Measurements from ENCODE around the gene PLXDC2. TPM values are rescaled to one million over a fixed set of nuclear protein-coding genes. Genes with fewer than 3 reads are reported as not detected.

The PLXDC2 gene
- polyA plus RNA-seq, 2 donors, result 11.9 to 13.0 TPM

DNA sequence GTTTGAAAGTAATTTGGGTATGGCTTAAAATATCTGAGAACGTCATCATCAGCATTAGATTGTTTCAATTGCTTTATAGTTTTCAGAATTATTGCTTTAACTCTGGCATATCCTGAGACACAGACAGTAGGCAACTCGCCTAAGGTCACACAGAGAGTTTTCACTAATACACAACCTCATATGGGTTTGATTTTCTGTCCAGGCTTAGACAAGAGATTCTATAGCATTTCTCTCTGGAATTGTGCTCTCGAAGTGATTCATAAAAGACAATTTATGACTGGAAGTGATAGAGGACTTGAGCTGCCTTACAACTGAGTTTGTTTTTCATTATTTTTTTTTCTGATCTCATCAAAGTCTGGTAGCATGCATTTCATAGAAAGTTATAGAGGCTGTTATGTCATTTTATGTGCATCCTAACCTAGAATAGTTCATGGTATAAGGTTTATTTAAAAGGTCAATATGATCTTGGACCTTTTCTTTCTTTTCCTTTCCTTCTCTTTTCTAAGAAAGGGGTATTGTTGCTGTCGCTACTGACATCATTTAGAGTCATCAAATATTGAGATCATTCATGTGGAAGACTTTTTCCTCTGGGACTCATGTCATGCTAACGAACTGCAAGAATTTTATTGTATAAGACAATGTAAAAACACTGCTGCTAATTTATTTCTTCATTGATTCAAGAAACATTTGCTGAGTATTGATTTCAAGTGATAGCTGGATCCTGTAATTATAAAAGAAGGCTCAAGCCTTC lies 278.2 kb downstream of the PLXDC2 start:
- no peak overlapping the region for H3K4me3 ChIP-seq (ENCODE audit: low read depth in 1 of 2, low read length in 2 of 2)
- peaks cover 0 to 2% of the 10 kb centered on the region in 2 donors for H3K4me1 ChIP-seq (ENCODE audit: control insufficient read depth in 2 of 2, insufficient read depth in 2 of 2, low read length in 1 of 2)
- no peak overlapping the region for H3K27ac ChIP-seq (ENCODE audit: low read depth in 2 of 2, low read length in 1 of 2)
- H3K9me3 ChIP-seq (ENCODE audit: control insufficient read depth in 2 of 2, insufficient read depth in 1 of 2, low read depth in 1 of 2, low read length in 1 of 2), result no peaks in the 10 kb centered on the region
- no peaks in the 10 kb centered on the region for H3K36me3 ChIP-seq (ENCODE audit: control insufficient read depth in 2 of 2, insufficient read depth in 2 of 2, low read length in 1 of 2)
- H3K27me3 ChIP-seq (ENCODE audit: control insufficient read depth in 1 of 2, insufficient read depth in 2 of 2, low read length in 2 of 2), result no peaks in the 10 kb centered on the region
- 75 to 80% methylated on average over 5 of the region's 5 CpGs for WGBS, 2 donors

DNA sequence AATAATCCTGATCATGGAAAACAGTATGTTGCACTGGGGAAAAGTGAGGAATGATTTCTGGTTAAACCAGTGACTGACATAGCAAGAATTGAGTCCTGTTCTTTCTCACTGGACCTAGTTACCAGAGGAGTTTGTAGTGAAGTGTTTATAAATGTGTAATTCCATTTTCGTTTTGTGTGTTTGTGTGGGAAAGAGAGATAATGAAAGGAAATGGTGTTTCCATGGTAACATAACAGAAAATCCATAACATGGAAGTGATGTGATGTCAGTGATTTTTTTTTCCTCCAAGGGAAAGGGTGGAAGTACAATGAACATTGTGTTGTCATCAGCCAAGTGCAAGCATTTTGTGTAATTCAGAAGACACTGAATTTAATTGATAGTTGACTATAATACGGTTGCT lies 283.9 kb downstream of the PLXDC2 start:
- no peaks in the 10 kb centered on the region for H3K27me3 ChIP-seq (ENCODE audit: control insufficient read depth in 1 of 2, insufficient read depth in 2 of 2, low read length in 2 of 2)
- no peaks in the 10 kb centered on the region for H3K4me1 ChIP-seq (ENCODE audit: control insufficient read depth in 2 of 2, insufficient read depth in 2 of 2, low read length in 1 of 2)
- no peaks in the 10 kb centered on the region for H3K9me3 ChIP-seq (ENCODE audit: control insufficient read depth in 2 of 2, insufficient read depth in 1 of 2, low read depth in 1 of 2, low read length in 1 of 2)
- WGBS, 2 donors, result 20 to 24% methylated on average over 2 of the region's 2 CpGs
- H3K27ac ChIP-seq (ENCODE audit: low read depth in 2 of 2, low read length in 1 of 2), result no peak overlapping the region
- H3K4me3 ChIP-seq (ENCODE audit: low read depth in 1 of 2, low read length in 2 of 2), result no peak overlapping the region
- H3K36me3 ChIP-seq (ENCODE audit: control insufficient read depth in 2 of 2, insufficient read depth in 2 of 2, low read length in 1 of 2), result no peaks in the 10 kb centered on the region

DNA sequence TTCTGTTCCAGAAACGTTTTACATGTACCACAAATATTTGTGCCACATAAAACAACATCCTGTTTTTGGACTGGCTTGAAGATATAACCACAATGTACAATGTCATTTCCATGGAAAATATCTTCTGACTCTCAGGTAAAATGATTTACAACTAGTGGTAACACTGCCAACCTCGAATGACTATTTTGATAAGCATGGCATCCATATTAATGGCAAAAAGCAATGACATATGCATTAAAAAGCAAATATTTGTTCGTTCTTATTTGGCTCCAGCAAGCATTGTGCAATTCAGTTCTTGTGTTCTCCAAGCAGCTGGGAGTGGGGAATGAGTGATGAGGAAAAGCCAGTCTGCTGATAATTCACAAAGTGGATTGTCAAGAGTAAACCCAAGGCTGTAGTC lies 289.0 kb downstream of the PLXDC2 start:
- Histone ChIP-seq H3K27ac (ENCODE audit: low read depth in 2 of 2, low read length in 1 of 2) (peak overlapping the region in 1 of 2 donors; percentile 13), H3K4me1 (ENCODE audit: control insufficient read depth in 2 of 2, insufficient read depth in 2 of 2, low read length in 1 of 2) (no peaks in the 10 kb centered on the region), H3K9me3 (ENCODE audit: control insufficient read depth in 2 of 2, insufficient read depth in 1 of 2, low read depth in 1 of 2, low read length in 1 of 2) (no peaks in the 10 kb centered on the region), H3K4me3 (ENCODE audit: low read depth in 1 of 2, low read length in 2 of 2) (no peak overlapping the region), H3K36me3 (ENCODE audit: control insufficient read depth in 2 of 2, insufficient read depth in 2 of 2, low read length in 1 of 2) (no peaks in the 10 kb centered on the region), H3K27me3 (ENCODE audit: control insufficient read depth in 1 of 2, insufficient read depth in 2 of 2, low read length in 2 of 2) (no peaks in the 10 kb centered on the region)
- 45 to 49% methylated on average over 3 of the region's 3 CpGs for WGBS, 2 donors

DNA sequence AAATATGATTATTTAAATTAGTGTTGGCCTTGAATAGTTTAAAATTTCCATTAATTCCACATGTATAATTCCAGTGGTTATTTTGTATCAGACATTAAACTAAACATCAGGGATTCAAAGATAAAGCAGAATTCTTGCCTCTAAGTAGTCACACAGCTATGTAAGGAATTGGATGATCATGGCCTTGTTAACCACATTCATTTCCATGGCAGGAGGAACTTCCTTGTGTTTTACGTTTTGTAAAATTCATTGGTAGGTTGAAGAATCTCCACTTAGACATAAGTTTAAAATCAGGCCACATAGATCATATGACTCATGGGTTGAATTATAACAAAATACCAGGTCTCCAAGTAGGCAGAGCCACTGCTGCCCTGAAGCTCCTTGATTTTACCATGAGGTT lies 289.7 kb downstream of the PLXDC2 start:
- WGBS, 2 donors, result 76 to 90% methylated on average over 1 of the region's 1 CpG
- H3K4me3 ChIP-seq (ENCODE audit: low read depth in 1 of 2, low read length in 2 of 2), result no peak overlapping the region
- H3K9me3 ChIP-seq (ENCODE audit: control insufficient read depth in 2 of 2, insufficient read depth in 1 of 2, low read depth in 1 of 2, low read length in 1 of 2), result no peaks in the 10 kb centered on the region
- no peaks in the 10 kb centered on the region for H3K27me3 ChIP-seq (ENCODE audit: control insufficient read depth in 1 of 2, insufficient read depth in 2 of 2, low read length in 2 of 2)
- H3K4me1 ChIP-seq (ENCODE audit: control insufficient read depth in 2 of 2, insufficient read depth in 2 of 2, low read length in 1 of 2), result no peaks in the 10 kb centered on the region
- no peaks in the 10 kb centered on the region for H3K36me3 ChIP-seq (ENCODE audit: control insufficient read depth in 2 of 2, insufficient read depth in 2 of 2, low read length in 1 of 2)
- no peak overlapping the region for H3K27ac ChIP-seq (ENCODE audit: low read depth in 2 of 2, low read length in 1 of 2)

DNA sequence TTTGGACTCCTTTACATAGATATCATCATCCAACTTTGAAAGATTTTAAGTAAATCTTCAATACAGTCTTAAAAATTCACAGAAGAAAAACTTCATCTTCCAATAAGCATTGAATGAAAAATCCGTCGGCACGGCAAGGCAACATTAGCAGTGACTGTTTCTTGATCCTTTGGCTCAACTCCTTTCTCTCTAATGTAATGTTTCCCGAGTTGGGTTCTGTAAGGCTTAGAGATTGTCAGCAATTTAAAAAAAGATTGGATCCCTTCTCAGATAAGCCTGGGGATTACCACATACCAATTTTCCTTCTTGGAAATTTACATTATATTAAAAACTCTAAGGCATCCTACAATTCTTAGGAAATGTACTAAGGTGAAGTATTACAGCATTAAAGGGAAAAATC lies 291.8 kb downstream of the PLXDC2 start:
- Histone ChIP-seq H3K27ac (ENCODE audit: low read depth in 2 of 2, low read length in 1 of 2) (no peak overlapping the region), H3K27me3 (ENCODE audit: control insufficient read depth in 1 of 2, insufficient read depth in 2 of 2, low read length in 2 of 2) (no peaks in the 10 kb centered on the region), H3K4me1 (ENCODE audit: control insufficient read depth in 2 of 2, insufficient read depth in 2 of 2, low read length in 1 of 2) (no peaks in the 10 kb centered on the region), H3K36me3 (ENCODE audit: control insufficient read depth in 2 of 2, insufficient read depth in 2 of 2, low read length in 1 of 2) (no peaks in the 10 kb centered on the region), H3K4me3 (ENCODE audit: low read depth in 1 of 2, low read length in 2 of 2) (no peak overlapping the region), H3K9me3 (ENCODE audit: control insufficient read depth in 2 of 2, insufficient read depth in 1 of 2, low read depth in 1 of 2, low read length in 1 of 2) (no peaks in the 10 kb centered on the region)
- WGBS, 2 donors, result 74 to 90% methylated on average over 4 of the region's 4 CpGs

DNA sequence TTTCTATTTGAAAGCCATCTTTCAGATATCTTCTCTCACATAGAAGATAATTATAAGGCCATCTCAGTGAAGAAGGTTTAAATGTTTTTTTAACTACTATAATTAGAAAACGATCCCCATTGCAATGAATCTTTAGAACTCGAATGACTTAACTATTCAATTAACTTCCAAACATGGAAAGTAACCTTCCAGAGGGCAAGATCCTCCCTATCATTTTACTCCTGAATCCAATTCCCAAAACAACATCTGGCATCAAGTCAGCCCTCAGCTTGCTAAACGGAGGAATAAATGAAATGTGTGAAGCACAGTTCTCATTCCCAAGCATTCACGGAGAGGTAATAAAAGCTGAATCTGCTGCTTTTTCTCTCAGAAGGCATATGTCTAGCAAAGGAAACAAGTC lies 293.4 kb downstream of the PLXDC2 start:
- no peaks in the 10 kb centered on the region for H3K4me1 ChIP-seq (ENCODE audit: control insufficient read depth in 2 of 2, insufficient read depth in 2 of 2, low read length in 1 of 2)
- H3K27me3 ChIP-seq (ENCODE audit: control insufficient read depth in 1 of 2, insufficient read depth in 2 of 2, low read length in 2 of 2), result no peaks in the 10 kb centered on the region
- H3K9me3 ChIP-seq (ENCODE audit: control insufficient read depth in 2 of 2, insufficient read depth in 1 of 2, low read depth in 1 of 2, low read length in 1 of 2), result no peaks in the 10 kb centered on the region
- no peak overlapping the region for H3K4me3 ChIP-seq (ENCODE audit: low read depth in 1 of 2, low read length in 2 of 2)
- WGBS, 2 donors, result 79 to 83% methylated on average over 4 of the region's 4 CpGs
- no peaks in the 10 kb centered on the region for H3K36me3 ChIP-seq (ENCODE audit: control insufficient read depth in 2 of 2, insufficient read depth in 2 of 2, low read length in 1 of 2)
- H3K27ac ChIP-seq (ENCODE audit: low read depth in 2 of 2, low read length in 1 of 2), result no peak overlapping the region

DNA sequence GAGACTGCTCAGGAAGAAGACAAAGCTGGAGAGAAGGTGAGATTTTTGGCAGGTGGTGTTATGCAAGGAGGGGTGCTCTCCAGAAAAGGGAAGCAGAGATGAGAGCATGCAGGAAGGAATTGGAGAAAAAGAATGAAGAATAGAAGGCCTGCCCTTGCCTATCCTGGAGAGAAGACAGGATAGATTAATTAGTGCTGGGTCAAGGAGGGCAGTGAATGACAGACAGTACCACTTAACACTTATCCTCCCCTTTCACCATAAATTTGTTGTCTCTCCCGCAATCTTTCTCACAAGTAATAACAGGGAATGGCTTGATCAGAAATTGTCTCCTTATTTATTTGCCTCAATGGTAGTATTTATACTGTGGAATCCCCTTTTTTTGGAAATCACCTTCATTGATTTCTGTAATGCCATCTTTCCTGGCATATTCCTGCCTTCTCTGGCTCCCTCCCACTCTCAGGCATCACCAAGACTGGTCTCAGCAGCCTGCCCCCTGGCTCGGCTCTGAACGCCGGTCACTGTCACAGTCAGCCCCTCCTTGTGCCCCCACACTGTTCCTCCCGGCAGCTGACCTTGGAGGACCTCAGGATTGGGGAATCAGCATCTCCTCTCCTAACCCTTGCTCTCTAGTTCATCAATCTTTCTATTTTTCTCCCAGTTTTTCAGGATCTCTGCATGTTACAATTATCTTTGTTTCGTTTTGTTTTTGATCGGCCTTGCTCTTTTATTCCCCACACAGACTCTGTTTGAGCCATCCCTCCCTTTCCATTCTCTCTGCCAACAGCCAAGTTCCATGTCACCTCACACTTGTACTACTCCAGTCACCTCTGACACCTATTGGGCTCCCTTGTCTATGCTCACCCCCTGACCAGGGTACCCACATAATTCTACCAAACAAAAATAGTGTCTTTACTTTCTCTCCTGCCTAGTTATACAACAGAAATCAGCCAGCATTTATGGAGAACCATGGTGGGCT lies 294.2 kb downstream of the PLXDC2 start:
- peaks cover 0 to 3% of the 10 kb centered on the region in 2 donors for H3K36me3 ChIP-seq (ENCODE audit: control insufficient read depth in 2 of 2, insufficient read depth in 2 of 2, low read length in 1 of 2)
- no peak overlapping the region for H3K4me3 ChIP-seq (ENCODE audit: low read depth in 1 of 2, low read length in 2 of 2)
- H3K4me1 ChIP-seq (ENCODE audit: control insufficient read depth in 2 of 2, insufficient read depth in 2 of 2, low read length in 1 of 2), result no peaks in the 10 kb centered on the region
- H3K27ac ChIP-seq (ENCODE audit: low read depth in 2 of 2, low read length in 1 of 2), result no peak overlapping the region
- WGBS, 2 donors, result 81 to 82% methylated on average over 7 of the region's 7 CpGs
- H3K9me3 ChIP-seq (ENCODE audit: control insufficient read depth in 2 of 2, insufficient read depth in 1 of 2, low read depth in 1 of 2, low read length in 1 of 2), result no peaks in the 10 kb centered on the region
- H3K27me3 ChIP-seq (ENCODE audit: control insufficient read depth in 1 of 2, insufficient read depth in 2 of 2, low read length in 2 of 2), result no peaks in the 10 kb centered on the region

DNA sequence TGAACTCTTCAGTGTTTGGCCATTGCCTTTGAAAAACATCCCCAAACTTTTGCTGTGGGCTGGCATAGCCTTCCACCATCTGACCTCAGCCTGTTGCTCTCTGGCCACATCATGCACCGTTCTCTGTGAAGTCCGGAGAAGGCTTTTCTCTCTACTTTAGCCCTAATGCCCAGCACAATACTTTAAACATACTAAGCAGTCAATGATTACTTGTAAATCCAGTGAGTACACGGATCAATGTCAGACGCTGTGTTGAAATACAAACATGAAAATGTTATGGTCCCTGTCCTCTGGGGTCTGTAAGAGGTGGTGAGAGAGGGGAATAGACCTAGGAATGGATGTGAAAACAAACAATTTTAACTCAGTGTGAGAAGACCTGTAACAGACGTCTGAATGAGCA lies 297.9 kb downstream of the PLXDC2 start:
- no peaks in the 10 kb centered on the region for H3K9me3 ChIP-seq (ENCODE audit: control insufficient read depth in 2 of 2, insufficient read depth in 1 of 2, low read depth in 1 of 2, low read length in 1 of 2)
- 69 to 81% methylated on average over 5 of the region's 5 CpGs for WGBS, 2 donors
- H3K27ac ChIP-seq (ENCODE audit: low read depth in 2 of 2, low read length in 1 of 2), result no peak overlapping the region
- H3K27me3 ChIP-seq (ENCODE audit: control insufficient read depth in 1 of 2, insufficient read depth in 2 of 2, low read length in 2 of 2), result no peaks in the 10 kb centered on the region
- H3K36me3 ChIP-seq (ENCODE audit: control insufficient read depth in 2 of 2, insufficient read depth in 2 of 2, low read length in 1 of 2), result peaks cover 0 to 3% of the 10 kb centered on the region in 2 donors
- no peak overlapping the region for H3K4me3 ChIP-seq (ENCODE audit: low read depth in 1 of 2, low read length in 2 of 2)
- H3K4me1 ChIP-seq (ENCODE audit: control insufficient read depth in 2 of 2, insufficient read depth in 2 of 2, low read length in 1 of 2), result no peaks in the 10 kb centered on the region

DNA sequence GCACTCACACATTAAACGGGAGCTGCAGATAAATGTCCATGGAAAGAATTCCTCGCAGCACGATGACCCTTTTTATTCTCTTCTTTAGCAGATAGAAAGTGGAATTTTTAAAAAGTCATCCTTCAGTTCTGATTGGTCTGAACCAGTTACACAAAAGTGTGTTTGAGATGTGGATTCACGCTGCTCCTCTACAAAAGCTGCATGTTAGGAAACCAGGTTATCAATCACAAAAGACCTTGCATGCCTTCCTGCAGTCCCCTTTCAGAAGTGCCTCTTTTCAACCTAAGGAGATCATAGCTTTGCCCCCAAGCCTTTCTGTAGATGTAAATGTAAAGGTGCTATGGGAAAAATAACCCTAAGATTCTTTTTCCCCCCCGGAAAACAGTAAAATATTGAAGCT lies 299.7 kb downstream of the PLXDC2 start:
- Histone ChIP-seq H3K4me1 (ENCODE audit: control insufficient read depth in 2 of 2, insufficient read depth in 2 of 2, low read length in 1 of 2) (no peaks in the 10 kb centered on the region), H3K27me3 (ENCODE audit: control insufficient read depth in 1 of 2, insufficient read depth in 2 of 2, low read length in 2 of 2) (no peaks in the 10 kb centered on the region), H3K36me3 (ENCODE audit: control insufficient read depth in 2 of 2, insufficient read depth in 2 of 2, low read length in 1 of 2) (peaks cover 0 to 3% of the 10 kb centered on the region in 2 donors), H3K27ac (ENCODE audit: low read depth in 2 of 2, low read length in 1 of 2) (no peak overlapping the region), H3K9me3 (ENCODE audit: control insufficient read depth in 2 of 2, insufficient read depth in 1 of 2, low read depth in 1 of 2, low read length in 1 of 2) (no peaks in the 10 kb centered on the region), H3K4me3 (ENCODE audit: low read depth in 1 of 2, low read length in 2 of 2) (no peak overlapping the region)
- 90 to 92% methylated on average over 5 of the region's 5 CpGs for WGBS, 2 donors
